Measurements from ENCODE around the gene PAK3. TPM values are rescaled to one million over a fixed set of nuclear protein-coding genes. Genes with fewer than 3 reads are reported as not detected.

Gene PAK3
- total RNA-seq, 1 donor from 2014 or later: 1.4 TPM

DNA sequence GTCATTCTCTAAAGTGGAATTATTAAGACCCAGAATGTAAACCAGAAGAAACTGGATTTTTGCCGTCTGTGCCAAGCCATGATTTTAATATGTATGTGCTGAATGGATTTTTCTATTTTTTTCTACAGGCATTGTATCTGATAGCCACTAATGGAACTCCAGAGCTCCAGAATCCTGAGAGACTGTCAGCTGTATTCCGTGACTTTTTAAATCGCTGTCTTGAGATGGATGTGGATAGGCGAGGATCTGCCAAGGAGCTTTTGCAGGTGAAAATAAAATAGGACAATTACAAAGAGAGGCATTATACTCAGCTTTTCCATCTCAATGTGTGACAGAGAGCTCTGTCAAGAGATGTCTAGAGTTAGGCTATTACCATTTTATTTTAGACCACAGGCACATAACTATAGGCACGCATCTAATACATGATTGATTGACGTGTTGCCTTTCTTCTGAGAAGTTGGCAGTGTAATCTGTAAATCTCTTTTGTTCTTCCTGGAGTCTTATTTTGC lies 120.4 kb downstream of the PAK3 start:
- no peaks in the 10 kb centered on the region for H3K9me3 ChIP-seq
- H3K4me1 ChIP-seq: no peaks in the 10 kb centered on the region
- H3K27me3 ChIP-seq (ENCODE audit: low read depth): no peaks in the 10 kb centered on the region
- H3K4me3 ChIP-seq: no peak overlapping the region
- H3K36me3 ChIP-seq: no peaks in the 10 kb centered on the region
- intact Hi-C loops (cut with DNase I): no loop called here
- DNase-seq (no peak), ATAC-seq (no peak)
- TF ChIP-seq, protein P1, sequence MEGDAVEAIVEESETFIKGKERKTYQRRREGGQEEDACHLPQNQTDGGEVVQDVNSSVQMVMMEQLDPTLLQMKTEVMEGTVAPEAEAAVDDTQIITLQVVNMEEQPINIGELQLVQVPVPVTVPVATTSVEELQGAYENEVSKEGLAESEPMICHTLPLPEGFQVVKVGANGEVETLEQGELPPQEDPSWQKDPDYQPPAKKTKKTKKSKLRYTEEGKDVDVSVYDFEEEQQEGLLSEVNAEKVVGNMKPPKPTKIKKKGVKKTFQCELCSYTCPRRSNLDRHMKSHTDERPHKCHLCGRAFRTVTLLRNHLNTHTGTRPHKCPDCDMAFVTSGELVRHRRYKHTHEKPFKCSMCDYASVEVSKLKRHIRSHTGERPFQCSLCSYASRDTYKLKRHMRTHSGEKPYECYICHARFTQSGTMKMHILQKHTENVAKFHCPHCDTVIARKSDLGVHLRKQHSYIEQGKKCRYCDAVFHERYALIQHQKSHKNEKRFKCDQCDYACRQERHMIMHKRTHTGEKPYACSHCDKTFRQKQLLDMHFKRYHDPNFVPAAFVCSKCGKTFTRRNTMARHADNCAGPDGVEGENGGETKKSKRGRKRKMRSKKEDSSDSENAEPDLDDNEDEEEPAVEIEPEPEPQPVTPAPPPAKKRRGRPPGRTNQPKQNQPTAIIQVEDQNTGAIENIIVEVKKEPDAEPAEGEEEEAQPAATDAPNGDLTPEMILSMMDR (IDR thresholded peaks at IDR 0.05): no peak
- H3K27ac ChIP-seq: no peak overlapping the region

DNA sequence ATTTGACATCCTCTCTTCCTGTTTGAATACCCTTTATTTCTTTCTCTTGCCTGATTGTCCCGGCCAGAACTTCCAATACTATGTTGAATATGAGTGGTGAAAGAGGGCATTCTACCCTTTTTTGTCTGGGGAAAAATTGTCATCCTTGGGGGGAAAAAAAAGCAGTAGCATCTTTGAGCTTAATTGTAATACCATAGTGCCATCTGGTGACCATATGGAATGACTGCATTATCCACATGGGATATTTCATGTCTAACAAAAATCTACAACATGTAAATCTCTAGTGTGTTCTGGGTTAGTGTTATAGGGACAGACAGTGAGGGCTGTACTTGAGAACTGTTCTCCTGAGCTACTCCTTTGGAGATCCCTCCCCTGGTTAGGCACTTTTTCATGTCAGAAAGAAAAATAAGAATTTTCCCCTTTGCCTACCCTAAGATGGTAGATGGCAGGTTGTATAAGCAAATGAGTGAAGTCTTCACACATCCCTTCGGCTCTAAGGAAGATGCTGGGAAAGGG lies 148.3 kb downstream of the PAK3 start:
- ATAC-seq (no peak), DNase-seq (no peak)
- H3K9me3 ChIP-seq: no peaks in the 10 kb centered on the region
- intact Hi-C loops (cut with DNase I): no loop called here
- H3K27ac ChIP-seq: no peak overlapping the region
- no peaks in the 10 kb centered on the region for H3K4me1 ChIP-seq
- H3K4me3 ChIP-seq: no peak overlapping the region
- no peaks in the 10 kb centered on the region for H3K27me3 ChIP-seq (ENCODE audit: low read depth)
- no peaks in the 10 kb centered on the region for H3K36me3 ChIP-seq
- TF ChIP-seq, protein P1 (IDR thresholded peaks at IDR 0.05): peak; percentile 40

DNA sequence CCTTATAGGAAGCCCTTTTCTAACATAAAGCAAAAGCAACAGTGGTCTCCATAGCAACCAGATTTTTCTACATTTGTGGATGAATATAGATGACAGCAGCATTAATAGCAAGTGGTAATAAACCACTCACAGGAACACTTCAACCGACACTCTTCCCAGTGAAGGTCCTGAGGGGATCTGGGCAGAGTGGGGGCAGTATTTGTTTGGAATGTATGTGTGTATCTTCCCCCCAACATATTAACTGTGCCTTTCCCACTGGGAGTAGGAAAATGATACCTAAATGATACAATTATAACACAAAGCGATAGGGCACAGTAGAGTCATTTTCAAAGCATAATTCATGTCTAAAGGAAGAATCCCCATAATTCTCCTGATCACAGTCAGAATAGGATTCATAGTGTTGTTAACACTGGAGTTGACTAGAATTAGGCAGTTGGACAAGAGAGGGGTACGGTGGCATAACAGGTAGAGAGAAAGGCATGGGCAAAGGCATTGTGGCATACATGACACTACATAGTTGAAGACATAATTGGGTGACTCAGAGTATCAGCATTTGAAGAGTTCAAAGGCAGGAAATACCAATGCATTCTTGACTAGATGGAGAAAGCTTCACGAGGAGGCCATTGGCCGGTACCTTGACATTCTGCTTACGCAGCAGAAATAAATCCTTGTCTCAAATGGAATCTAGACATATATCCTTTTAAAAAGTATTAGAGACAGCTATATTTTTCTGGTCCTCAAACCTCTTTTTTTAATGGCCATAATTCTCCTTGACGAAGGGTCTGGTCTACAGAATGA lies 159.1 kb downstream of the PAK3 start:
- DNase-seq (no peak), ATAC-seq (no peak)
- H3K27me3 ChIP-seq (ENCODE audit: low read depth): no peaks in the 10 kb centered on the region
- no peaks in the 10 kb centered on the region for H3K36me3 ChIP-seq
- H3K4me3 ChIP-seq: no peak overlapping the region
- no peak overlapping the region for H3K27ac ChIP-seq
- TF ChIP-seq, protein P1 (IDR thresholded peaks at IDR 0.05): no peak
- H3K9me3 ChIP-seq: no peaks in the 10 kb centered on the region
- intact Hi-C loops (cut with DNase I): no loop called here
- no peaks in the 10 kb centered on the region for H3K4me1 ChIP-seq

DNA sequence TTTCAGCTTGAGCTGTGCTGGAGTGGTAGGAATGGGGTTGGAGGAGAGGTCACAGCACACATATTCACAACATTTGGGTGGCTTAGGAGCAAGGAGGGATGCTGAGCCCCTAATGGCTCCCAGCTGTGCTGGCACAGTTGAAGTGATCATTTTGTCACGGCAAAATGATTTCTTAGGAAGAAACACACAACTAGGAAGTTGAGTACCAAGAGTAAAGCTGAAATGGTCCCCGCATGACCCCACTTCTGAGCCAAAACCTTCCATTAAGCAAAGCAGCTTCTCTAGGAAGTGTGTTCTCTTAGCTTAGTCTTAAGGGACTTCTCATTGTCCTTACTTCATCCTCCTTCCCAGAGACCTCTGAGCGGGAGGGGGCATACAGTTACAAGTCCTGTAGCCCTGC lies 161.7 kb downstream of the PAK3 start:
- no peaks in the 10 kb centered on the region for H3K4me1 ChIP-seq
- H3K27me3 ChIP-seq (ENCODE audit: low read depth): no peaks in the 10 kb centered on the region
- no peaks in the 10 kb centered on the region for H3K9me3 ChIP-seq
- intact Hi-C loops (cut with DNase I): no loop called here
- H3K4me3 ChIP-seq: no peak overlapping the region
- TF ChIP-seq, protein P1 (IDR thresholded peaks at IDR 0.05): no peak
- DNase-seq (no peak), ATAC-seq (no peak)
- no peak overlapping the region for H3K27ac ChIP-seq
- no peaks in the 10 kb centered on the region for H3K36me3 ChIP-seq

DNA sequence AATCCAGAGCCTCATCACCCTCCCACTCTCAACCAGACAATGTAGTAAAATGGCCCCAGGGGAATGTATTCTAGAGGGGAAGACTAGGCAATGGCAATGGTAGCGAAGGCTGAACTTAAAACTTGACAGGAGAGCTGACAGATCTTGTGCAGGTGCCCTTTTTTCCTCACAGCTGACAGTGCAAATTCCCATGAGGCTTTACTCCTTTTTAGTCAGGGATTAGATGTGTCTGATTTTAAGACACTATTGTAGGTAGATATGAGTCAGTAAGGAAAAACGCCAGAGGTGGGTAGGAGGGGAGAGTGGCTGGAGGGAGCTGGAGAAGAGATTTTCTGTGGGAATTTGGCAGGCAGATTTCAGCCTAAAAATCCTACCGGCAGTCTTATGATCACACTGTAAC lies 163.6 kb downstream of the PAK3 start:
- H3K27ac ChIP-seq: no peak overlapping the region
- H3K27me3 ChIP-seq (ENCODE audit: low read depth): no peaks in the 10 kb centered on the region
- no peak overlapping the region for H3K4me3 ChIP-seq
- no peaks in the 10 kb centered on the region for H3K4me1 ChIP-seq
- no peaks in the 10 kb centered on the region for H3K9me3 ChIP-seq
- intact Hi-C loops (cut with DNase I): no loop called here
- TF ChIP-seq, protein P1 (IDR thresholded peaks at IDR 0.05): no peak
- H3K36me3 ChIP-seq: no peaks in the 10 kb centered on the region
- no peak for DNase-seq
- no peak for ATAC-seq

Measured in lower lobe of right lung (tissue), 2 donors.